Osteoblast (primary cell): ENCODE data around the gene LMO7. TPM values are rescaled to one million over a fixed set of nuclear protein-coding genes. Genes with fewer than 3 reads are reported as not detected.
A peak's percentile ranks its signal among the peaks of the same experiment; 100 is the strongest.
"Not testable (repeated sequence)": the region's sequence is repeated elsewhere in the genome, so short reads cannot be mapped to it uniquely, and the experiment has no call there.

Experiments used
- DNase-seq: peaks from one replicate; pipeline ENCODE4 v3.0.0; 2011; ENCODE audit warnings: low spot score, mixed read lengths; ENCODE audit not compliant: insufficient read length; ENCODE audit errors: missing footprints
- H2AFZ ChIP-seq: 2 replicates; pipeline ENCODE4 v1.6.0; 2011; ENCODE audit warnings: mild to moderate bottlenecking, low read length
- H3K27ac ChIP-seq: 2 replicates; pipeline ENCODE4 v1.5.1; 2011; ENCODE audit warnings: mild to moderate bottlenecking, low read depth, low read length, moderate library complexity
- H3K27me3 ChIP-seq: 2 replicates; pipeline ENCODE4 v1.6.0; 2012; ENCODE audit warnings: mild to moderate bottlenecking, control low read depth, inconsistent platforms, low read length, moderate library complexity; ENCODE audit not compliant: insufficient read depth
- H3K36me3 ChIP-seq: 2 replicates; pipeline ENCODE4 v1.5.1; 2011; ENCODE audit warnings: mild to moderate bottlenecking, low read length, control low read depth, moderate library complexity; ENCODE audit not compliant: insufficient read depth
- H3K4me1 ChIP-seq: 2 replicates; pipeline ENCODE4 v1.5.1; 2011; ENCODE audit warnings: mild to moderate bottlenecking, low read length, control low read depth, moderate library complexity; ENCODE audit not compliant: insufficient read depth
- H3K4me2 ChIP-seq: 2 replicates; pipeline ENCODE4 v1.6.0; 2011; ENCODE audit warnings: mild to moderate bottlenecking, low read length; ENCODE audit not compliant: insufficient read depth
- H3K4me3 ChIP-seq: fragments of 200-600 bp; sonication (generic); 3 replicates; pipeline ENCODE4 v1.5.1; 2012; ENCODE audit warnings: mild to moderate bottlenecking, low read length, inconsistent platforms; ENCODE audit not compliant: insufficient read depth
- H3K79me2 ChIP-seq: 2 replicates; pipeline ENCODE4 v1.6.0; 2012; ENCODE audit warnings: mild to moderate bottlenecking, low read length, control low read depth, inconsistent platforms; ENCODE audit not compliant: insufficient read depth
- H3K9me3 ChIP-seq: 2 replicates; pipeline ENCODE4 v1.5.1; 2011; ENCODE audit warnings: low read depth, low read length, control low read depth
- H4K20me1 ChIP-seq: 2 replicates; pipeline ENCODE4 v1.6.0; 2012; ENCODE audit warnings: mild to moderate bottlenecking, low read length, control low read depth; ENCODE audit not compliant: insufficient read depth
- CTCF ChIP-seq: IDR thresholded peaks from 2 replicates; pipeline ENCODE4 v1.5.1; 2011; ENCODE audit warnings: mild to moderate bottlenecking, low read depth, low read length, moderate library complexity; ENCODE audit errors: extremely low read depth
- total RNA-seq: library from RNA; depleted of rRNA; stranded (reverse); fragments of >200 nt; gene quantifications from 2 replicates; pipeline ENCODE4 v1.2.3, GENCODE V29; 2012

Gene LMO7
- total RNA-seq, 1 donor = 536 TPM

GRCh38 chr13:75739244-75739868 is 103.2 kb downstream of the LMO7 start:
- Histone ChIP-seq H3K9me3 (no peaks in the 10 kb centered on the region), H3K4me1 (peaks cover 50% of the 10 kb centered on the region), H3K27me3 (no peaks in the 10 kb centered on the region), H3K36me3 (peaks cover 49% of the 10 kb centered on the region), H2AFZ (no peak overlapping the region), H3K27ac (peak overlapping the region; percentile 34), H4K20me1 (peaks cover 81% of the 10 kb centered on the region), H3K4me3 (no peak overlapping the region), H3K79me2 (peaks cover 93% of the 10 kb centered on the region), H3K4me2 (no peak overlapping the region)
- DNase-seq = peak; percentile 47
- no peak for TF ChIP-seq CTCF

DNA sequence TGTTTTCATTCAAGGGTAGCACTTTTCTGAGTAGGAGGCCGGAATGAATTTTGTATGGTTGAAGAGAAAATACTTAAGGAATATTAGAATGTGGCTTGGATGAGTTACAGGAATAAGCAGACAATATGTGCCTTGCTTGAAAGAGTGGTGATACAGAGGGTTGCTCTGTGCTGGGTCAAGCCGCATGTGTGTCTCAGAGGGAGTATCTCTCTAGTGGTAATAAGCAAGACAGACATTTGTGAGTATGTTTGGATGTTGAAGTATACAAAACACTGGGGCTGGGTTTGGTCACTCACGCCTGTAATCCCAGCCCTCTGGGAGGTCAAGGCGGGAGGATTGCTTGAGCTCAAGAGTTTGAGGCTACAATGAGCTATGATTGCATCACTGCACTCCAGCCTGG is 103.9 kb downstream of the LMO7 start:
- no peak overlapping the region for H3K4me2 ChIP-seq
- peaks cover 82% of the 10 kb centered on the region for H4K20me1 ChIP-seq
- peaks cover 56% of the 10 kb centered on the region for H3K4me1 ChIP-seq
- H3K27me3 ChIP-seq = no peaks in the 10 kb centered on the region
- peaks cover 93% of the 10 kb centered on the region for H3K79me2 ChIP-seq
- DNase-seq = no peak
- H3K9me3 ChIP-seq = no peaks in the 10 kb centered on the region
- H3K4me3 ChIP-seq = no peak overlapping the region
- H3K36me3 ChIP-seq = peaks cover 49% of the 10 kb centered on the region
- peak overlapping the region; percentile 34 for H3K27ac ChIP-seq
- no peak overlapping the region for H2AFZ ChIP-seq
- TF ChIP-seq CTCF = no peak

DNA sequence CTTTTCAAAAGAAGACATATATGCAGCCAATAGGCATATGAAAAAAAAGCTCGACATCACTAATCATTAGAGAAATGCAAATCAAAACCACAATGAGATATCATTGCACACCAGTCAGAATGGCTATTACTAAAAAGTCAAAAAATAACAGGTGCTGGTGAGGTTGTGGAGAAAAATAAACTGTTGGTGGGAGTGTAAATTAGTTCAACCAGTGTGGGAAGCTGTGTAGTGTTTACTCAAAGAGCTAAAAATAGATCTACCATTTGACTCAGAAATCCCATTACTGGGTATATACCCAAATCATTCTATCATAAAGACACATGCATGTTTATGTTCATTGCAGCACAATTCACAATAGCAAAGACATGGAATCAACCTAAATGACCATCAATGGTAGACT is 106.9 kb downstream of the LMO7 start:
- H3K27ac ChIP-seq, H3K4me2 ChIP-seq, DNase-seq, H3K9me3 ChIP-seq, H2AFZ ChIP-seq, H3K4me3 ChIP-seq, H3K27me3 ChIP-seq: not testable (repeated sequence)
- peaks cover 48% of the 10 kb centered on the region for H3K4me1 ChIP-seq
- peaks cover 98% of the 10 kb centered on the region for H3K79me2 ChIP-seq
- H3K36me3 ChIP-seq = peaks cover 47% of the 10 kb centered on the region
- H4K20me1 ChIP-seq = peaks cover 78% of the 10 kb centered on the region

DNA sequence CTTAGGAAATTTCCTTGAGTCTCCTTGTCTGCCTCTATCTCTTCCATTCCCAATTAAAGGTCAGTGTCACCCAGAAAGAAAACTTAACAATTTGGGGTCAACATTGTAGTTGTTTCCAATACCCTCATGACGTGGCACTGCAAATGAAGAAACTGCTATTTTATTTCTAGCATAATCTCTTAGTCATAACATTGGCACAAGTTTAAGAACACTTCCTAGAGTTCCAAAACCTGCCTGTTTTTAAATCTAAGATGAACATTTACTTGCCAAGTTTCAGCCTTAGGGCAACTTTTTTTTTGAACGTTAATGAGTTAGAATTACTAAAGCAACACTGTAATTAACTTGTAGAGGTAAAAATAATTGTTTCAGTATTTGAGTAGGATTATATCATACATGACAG is 108.0 kb downstream of the LMO7 start:
- Histone ChIP-seq H3K4me3 (no peak overlapping the region), H3K36me3 (peaks cover 44% of the 10 kb centered on the region), H3K9me3 (no peaks in the 10 kb centered on the region), H4K20me1 (peaks cover 79% of the 10 kb centered on the region), H3K27me3 (no peaks in the 10 kb centered on the region), H2AFZ (no peak overlapping the region), H3K79me2 (peaks cover 94% of the 10 kb centered on the region), H3K27ac (peak overlapping the region; percentile 9), H3K4me1 (peaks cover 47% of the 10 kb centered on the region), H3K4me2 (no peak overlapping the region)
- no peak for DNase-seq
- TF ChIP-seq CTCF = no peak
